H1 (cell line): Measurements from ENCODE around the gene ALDH1A3. TPM values are rescaled to one million over a fixed set of nuclear protein-coding genes. Genes with fewer than 3 reads are reported as not detected.

ENCODE experiments used
- GABPA ChIP-seq: IDR thresholded peaks from 2 replicates; pipeline ENCODE4 v1.6.1; 2011; ENCODE audit warnings: mild to moderate bottlenecking, low read length, moderate library complexity, borderline replicate concordance; ENCODE audit not compliant: insufficient read depth
- RXRA ChIP-seq: IDR thresholded peaks from 2 replicates; pipeline ENCODE4 v1.6.1; 2011; ENCODE audit warnings: low read depth, mild to moderate bottlenecking, low read length, moderate library complexity; ENCODE audit not compliant: insufficient read depth
- polyA plus RNA-seq, 7 experiments: library from polyadenylated mRNA; depleted of rRNA in 3 of 7; stranded (reverse) in 5 of 7; unstranded in 2 of 7; fragments of >200 nt in 5 of 7; fragments of 200-250 nt in 2 of 7; gene quantifications; 1 replicate in 5 of 7; 2 replicates in 1 of 7; 4 replicates in 1 of 7; pipeline versions ENCODE4 v1.2.1 to v1.2.3, GENCODE V29; 2011 to 2013; ENCODE audit warnings: missing spikeins in 2 of 7, mixed read lengths in 2 of 7
- total RNA-seq: library from RNA; stranded (reverse); fragmentation: NEBNext Ultra II Directional; extraction: Animal tissue kit (Norgen Biotek cat#: 25700); gene quantifications from 2 replicates; pipeline ENCODE4 v1.2.1, GENCODE V29; 2021

ALDH1A3 gene
- total and polyA plus RNA-seq, 2 of the 8 experiments (the other 6 are each of a cell fraction or from before 2014, with no cell fraction given) = 2.2 to 5.5 TPM

DNA sequence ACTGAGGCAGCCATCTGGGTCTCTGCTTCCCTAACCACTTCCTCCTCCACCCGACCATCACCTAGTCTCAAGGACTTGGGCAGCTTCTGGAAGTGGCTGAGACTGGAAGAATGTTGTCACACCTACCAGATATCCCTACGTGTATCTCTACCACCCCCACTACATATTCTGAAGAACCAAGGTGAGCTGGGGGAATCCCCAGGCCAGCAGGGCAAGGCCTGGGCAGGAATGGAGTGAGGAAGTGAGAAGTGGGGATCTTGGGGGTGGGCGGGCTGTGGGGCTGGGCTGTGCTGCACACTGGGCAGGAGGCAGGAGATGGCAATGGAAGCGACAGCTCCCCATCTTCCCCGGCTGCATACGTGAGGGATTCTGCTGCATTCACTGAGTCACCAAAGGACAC lies 17.5 kb upstream of the ALDH1A3 start (continued):
- no peak for TF ChIP-seq RXRA
- no peak for TF ChIP-seq GABPA
